MCF 10A (cell line): ENCODE measurements around the gene SRL. TPM values are rescaled to one million over a fixed set of nuclear protein-coding genes. Genes with fewer than 3 reads are reported as not detected.
A peak's percentile ranks its signal among the peaks of the same experiment; 100 is the strongest.

Experiments used
- BruUV-seq: library from RNA; stranded (reverse); fragments of 400-500 nt; replicated peaks from 2 replicates; lab custom pipeline; 2021; lab: Mats Ljungman, UMichigan
- CTCF ChIA-PET: fragments of 300-600 bp; sonication (Branson Sonifier 250); formaldehyde crosslinking; extraction: SDS; loops from one replicate; lab custom pipeline; 2021; ENCODE audit warnings: antibody characterized with exemption, inconsistent platforms; lab: Yijun Ruan, JAX
- POLR2A ChIA-PET: fragments of 300-600, 350-650 bp; sonication (Branson Sonifier 250); formaldehyde crosslinking; extraction: SDS; loops from one replicate; lab custom pipeline; 2020; ENCODE audit warnings: antibody characterized with exemption, inconsistent platforms; lab: Yijun Ruan, JAX
- DNase-seq: peaks from one replicate; pipeline ENCODE4 v3.0.0-alpha.2; 2018; ENCODE audit not compliant: unreplicated experiment
- H3K27ac Mint-ChIP-seq: one replicate; pipeline ENCODE4 v1.8.0; 2022; ENCODE audit warnings: mild to moderate bottlenecking, low read depth, mixed read lengths; ENCODE audit not compliant: unreplicated experiment
- H3K27me3 Mint-ChIP-seq: one replicate; pipeline ENCODE4 v1.8.0; 2022; ENCODE audit warnings: mixed read lengths; ENCODE audit not compliant: insufficient read depth, unreplicated experiment
- H3K36me3 Mint-ChIP-seq: one replicate; pipeline ENCODE4 v1.8.0; 2022; ENCODE audit warnings: mild to moderate bottlenecking, moderate library complexity, mixed read lengths; ENCODE audit not compliant: insufficient read depth, unreplicated experiment
- H3K4me1 Mint-ChIP-seq: one replicate; pipeline ENCODE4 v1.8.0; 2022; ENCODE audit warnings: mixed read lengths; ENCODE audit not compliant: insufficient read depth, unreplicated experiment
- H3K4me3 Mint-ChIP-seq: one replicate; pipeline ENCODE4 v1.8.0; 2022; ENCODE audit warnings: mild to moderate bottlenecking, moderate library complexity, mixed read lengths; ENCODE audit not compliant: unreplicated experiment
- H3K9me3 Mint-ChIP-seq: one replicate; pipeline ENCODE4 v1.8.0; 2022; ENCODE audit warnings: mixed read lengths; ENCODE audit not compliant: unreplicated experiment
- CTCF ChIP-seq: fragments of 200-600 bp; IDR thresholded peaks from one replicate; pipeline ENCODE4 v1.8.0; 2022; ENCODE audit warnings: antibody characterized with exemption, mild to moderate bottlenecking; ENCODE audit not compliant: unreplicated experiment
- intact Hi-C: fragments of 100-400 bp; cut with micrococcal nuclease; formaldehyde crosslinking; loops from 2 replicates; pipeline ENCODE4 v1.14.1; 2022
- total RNA-seq: library from RNA; stranded (reverse); gene quantifications from 2 replicates; pipeline ENCODE4 v1.2.3, GENCODE V29; 2022

SRL gene
- total RNA-seq, 1 experiment from 2014 or later: not detected

- POLR2A ChIA-PET: no interaction called here
- Mint-ChIP-seq H3K27me3 (no peaks in the 10 kb centered on the region), H3K4me3 (no peak overlapping the region), H3K27ac (no peak overlapping the region), H3K4me1 (peaks cover 5% of the 10 kb centered on the region), H3K36me3 (no peaks in the 10 kb centered on the region), H3K9me3 (no peaks in the 10 kb centered on the region)
- TF ChIP-seq CTCF: no peak
- DNase-seq: no peak
- BruUV-seq: no TSS peak
- intact Hi-C loops: no loop called here
- CTCF ChIA-PET: interaction anchor here (0.6 to 2.6 kb wide), 6 partner anchors 11 to 814 kb away, joined by 3 to 9 read pairs (median 4); no protein-coding TSS in a partner anchor
Measured at GRCh38 chr16:4277987-4278513, 36.2 kb upstream of the SRL start.

- intact Hi-C loops: no loop called here
- Mint-ChIP-seq H3K36me3 (peaks cover 4% of the 10 kb centered on the region), H3K9me3 (no peaks in the 10 kb centered on the region), H3K4me1 (peaks cover 5% of the 10 kb centered on the region), H3K27me3 (no peaks in the 10 kb centered on the region), H3K27ac (no peak overlapping the region), H3K4me3 (no peak overlapping the region)
- ChIA-PET CTCF (interaction anchor here (0.6 to 2.0 kb wide), 3 partner anchors 13 to 144 kb away, joined by 3 to 4 read pairs (median 3); no protein-coding TSS in a partner anchor), POLR2A (interaction anchor here (0.9 kb wide), 1 partner anchor 25 kb away, joined by 4 read pairs; no protein-coding TSS in a partner anchor)
- BruUV-seq: no TSS peak
- no peak for DNase-seq
- no peak for TF ChIP-seq CTCF
Measured at GRCh38 chr16:4275861-4276260, 34.0 kb upstream of the SRL start.

- Mint-ChIP-seq H3K27ac (peak overlapping the region; percentile 82), H3K4me3 (peak overlapping the region; percentile 84), H3K9me3 (no peaks in the 10 kb centered on the region), H3K36me3 (peaks cover 9% of the 10 kb centered on the region), H3K4me1 (peaks cover 5% of the 10 kb centered on the region), H3K27me3 (no peaks in the 10 kb centered on the region)
- intact Hi-C loops: loop anchor here (2.0 to 5.0 kb wide), 2 partner anchors 35 to 128 kb away; no protein-coding TSS in a partner anchor
- TF ChIP-seq CTCF: peak; percentile 32
- peak; percentile 63 for DNase-seq
- BruUV-seq: no TSS peak
- ChIA-PET CTCF (interaction anchor here (0.6 to 2.8 kb wide), 9 partner anchors 10 to 117 kb away, joined by 3 to 20 read pairs (median 4); no protein-coding TSS in a partner anchor), POLR2A (interaction anchor here (0.5 to 4.0 kb wide), 22 partner anchors 9 to 417 kb away, joined by 3 to 34 read pairs (median 4); partner anchors contain the start of genes GLIS2, HMOX2 and PAM16)
Measured at GRCh38 chr16:4273858-4274311, 32.0 kb upstream of the SRL start.
